Measurements from ENCODE around the gene ACSL1. TPM values are rescaled to one million over a fixed set of nuclear protein-coding genes. Genes with fewer than 3 reads are reported as not detected.
A peak's percentile ranks its signal among the peaks of the same experiment; 100 is the strongest.

The ACSL1 gene
- polyA plus RNA-seq, 1 donor (not counting 4 experiments of a cell fraction or from before 2014, with no cell fraction given), result 60.6 TPM

DNA sequence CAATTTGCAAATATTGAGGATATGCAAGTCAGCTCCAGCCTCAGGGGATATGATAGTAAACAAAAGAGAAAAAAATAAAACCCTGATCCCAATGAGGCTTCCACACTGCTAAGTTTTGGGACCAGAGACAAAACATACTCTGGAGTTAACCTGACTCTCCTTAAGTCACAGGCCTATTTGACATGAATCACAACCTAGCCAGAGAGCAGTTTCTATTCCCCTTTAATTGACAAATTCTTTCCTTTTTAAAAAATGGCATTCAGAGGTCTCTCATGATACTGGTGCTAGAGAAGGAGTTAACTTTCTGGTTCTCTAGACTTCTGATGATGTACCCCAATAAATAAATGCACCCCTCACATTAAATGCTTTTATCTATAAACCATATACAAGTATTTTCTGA is 8.8 kb downstream of the ACSL1 start:
- H3K9me3 ChIP-seq (ENCODE audit: control insufficient read depth, low read depth, low read length), result no peaks in the 10 kb centered on the region
- H3K36me3 ChIP-seq (ENCODE audit: control insufficient read depth in 2 of 2, extremely low read depth in 1 of 2, insufficient read depth in 2 of 2, low read length in 2 of 2), result no peaks in the 10 kb centered on the region
- no peaks in the 10 kb centered on the region for H4K20me1 ChIP-seq (ENCODE audit: control insufficient read depth, extremely low read depth, insufficient read depth, low read length)
- H3K9me1 ChIP-seq (ENCODE audit: control insufficient read depth, extremely low read depth, insufficient read depth, low read length), result no peaks in the 10 kb centered on the region
- peaks cover 38% of the 10 kb centered on the region for H3K4me1 ChIP-seq (ENCODE audit: control insufficient read depth, extremely low read depth, insufficient read depth, low read length)
- H3K27me3 ChIP-seq (ENCODE audit: control insufficient read depth, extremely low read depth, insufficient read depth, low read length), result no peaks in the 10 kb centered on the region
- dilution Hi-C loops (cut with MboI; ENCODE audit: extremely low pct_ligation_motif_present, low sequenced_read_pairs), result no loop called here
- H3K27ac ChIP-seq (ENCODE audit: control insufficient read depth, insufficient read depth, low read length), result no peak overlapping the region
- H2AFZ ChIP-seq (ENCODE audit: control insufficient read depth, low read length), result no peak overlapping the region
- no peak overlapping the region for H3K9ac ChIP-seq (ENCODE audit: control insufficient read depth, extremely low read depth, insufficient read depth, low read length)
- H3K79me2 ChIP-seq (ENCODE audit: control insufficient read depth, insufficient read depth, low read length), result peaks cover 12% of the 10 kb centered on the region
- TF ChIP-seq, protein P1, sequence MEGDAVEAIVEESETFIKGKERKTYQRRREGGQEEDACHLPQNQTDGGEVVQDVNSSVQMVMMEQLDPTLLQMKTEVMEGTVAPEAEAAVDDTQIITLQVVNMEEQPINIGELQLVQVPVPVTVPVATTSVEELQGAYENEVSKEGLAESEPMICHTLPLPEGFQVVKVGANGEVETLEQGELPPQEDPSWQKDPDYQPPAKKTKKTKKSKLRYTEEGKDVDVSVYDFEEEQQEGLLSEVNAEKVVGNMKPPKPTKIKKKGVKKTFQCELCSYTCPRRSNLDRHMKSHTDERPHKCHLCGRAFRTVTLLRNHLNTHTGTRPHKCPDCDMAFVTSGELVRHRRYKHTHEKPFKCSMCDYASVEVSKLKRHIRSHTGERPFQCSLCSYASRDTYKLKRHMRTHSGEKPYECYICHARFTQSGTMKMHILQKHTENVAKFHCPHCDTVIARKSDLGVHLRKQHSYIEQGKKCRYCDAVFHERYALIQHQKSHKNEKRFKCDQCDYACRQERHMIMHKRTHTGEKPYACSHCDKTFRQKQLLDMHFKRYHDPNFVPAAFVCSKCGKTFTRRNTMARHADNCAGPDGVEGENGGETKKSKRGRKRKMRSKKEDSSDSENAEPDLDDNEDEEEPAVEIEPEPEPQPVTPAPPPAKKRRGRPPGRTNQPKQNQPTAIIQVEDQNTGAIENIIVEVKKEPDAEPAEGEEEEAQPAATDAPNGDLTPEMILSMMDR (optimal IDR thresholded peaks at IDR 0.05 in 1 of 3, IDR thresholded peaks at IDR 0.05 in 1 of 3, conservative IDR thresholded peaks at IDR 0.05 in 1 of 3; ENCODE audit: extremely low read depth in 1 of 3, insufficient read depth in 2 of 3, low read length in 3 of 3), result no peak
- no peak for DNase-seq (ENCODE audit: low read depth, low spot score)
- no peak overlapping the region for H3K4me3 ChIP-seq (ENCODE audit: control insufficient read depth in 2 of 3, extremely low read depth in 1 of 3, insufficient read depth in 2 of 3, low read depth in 1 of 3, low read length in 3 of 3)
- FAIRE-seq, result no peak
- H3K4me2 ChIP-seq (ENCODE audit: control insufficient read depth, extremely low read depth, insufficient read depth, low read depth, low read length), result no peak overlapping the region

DNA sequence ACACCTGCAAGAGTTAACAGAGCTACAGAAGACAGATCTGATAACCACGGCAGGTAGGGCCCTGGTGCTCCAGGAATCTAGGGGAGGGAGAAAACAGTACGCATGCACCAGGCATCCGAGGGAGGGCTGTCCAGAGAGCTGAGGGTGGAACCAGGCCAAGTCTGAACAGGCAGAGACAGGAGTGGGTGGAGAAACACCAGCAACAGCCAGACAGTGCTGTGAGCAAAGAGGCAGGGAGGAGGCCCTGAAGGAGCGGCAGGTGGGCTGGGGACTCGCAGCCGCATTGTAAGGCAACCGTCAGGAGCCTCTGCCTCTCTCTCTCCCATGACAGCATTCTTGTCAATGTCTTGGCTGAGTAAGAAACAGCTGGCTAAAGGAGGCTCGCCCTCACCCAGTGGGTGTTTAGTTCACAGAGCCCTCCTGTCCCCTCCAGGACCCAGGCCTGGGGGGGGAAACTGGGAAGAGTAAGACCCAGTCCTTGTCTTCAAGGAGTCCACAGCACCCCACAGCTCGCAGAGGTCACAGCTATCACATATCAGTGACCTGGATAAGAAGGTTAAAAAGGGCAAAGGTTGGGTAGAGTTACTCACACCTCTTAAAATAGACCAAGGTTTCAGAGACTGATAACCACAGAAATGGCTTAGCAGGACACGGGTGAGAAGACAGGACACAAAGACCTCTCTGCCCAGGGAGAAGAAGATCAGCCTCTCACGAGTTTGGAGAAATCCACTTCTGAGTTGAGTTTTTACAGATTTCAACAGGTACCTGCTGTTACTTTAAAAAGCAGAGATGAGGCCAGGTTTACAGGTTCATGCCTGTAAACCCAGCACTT is 10.5 kb downstream of the ACSL1 start:
- TF ChIP-seq, protein P1 (optimal IDR thresholded peaks at IDR 0.05 in 1 of 3, IDR thresholded peaks at IDR 0.05 in 1 of 3, conservative IDR thresholded peaks at IDR 0.05 in 1 of 3; ENCODE audit: extremely low read depth in 1 of 3, insufficient read depth in 2 of 3, low read length in 3 of 3), result no peak
- no peak for TF ChIP-seq EZH2 (IDR thresholded peaks at IDR 0.05; ENCODE audit: low read length)
- DNase-seq (ENCODE audit: low read depth, low spot score) (peak; percentile 75), FAIRE-seq (peak; percentile 99)
- Histone ChIP-seq H3K9ac (ENCODE audit: control insufficient read depth, extremely low read depth, insufficient read depth, low read length) (peak overlapping the region; percentile 55), H4K20me1 (ENCODE audit: control insufficient read depth, extremely low read depth, insufficient read depth, low read length) (no peaks in the 10 kb centered on the region), H3K9me1 (ENCODE audit: control insufficient read depth, extremely low read depth, insufficient read depth, low read length) (no peaks in the 10 kb centered on the region), H3K79me2 (ENCODE audit: control insufficient read depth, insufficient read depth, low read length) (peaks cover 17% of the 10 kb centered on the region), H3K36me3 (ENCODE audit: control insufficient read depth in 2 of 2, extremely low read depth in 1 of 2, insufficient read depth in 2 of 2, low read length in 2 of 2) (no peaks in the 10 kb centered on the region), H3K27me3 (ENCODE audit: control insufficient read depth, extremely low read depth, insufficient read depth, low read length) (no peaks in the 10 kb centered on the region), H2AFZ (ENCODE audit: control insufficient read depth, low read length) (no peak overlapping the region), H3K9me3 (ENCODE audit: control insufficient read depth, low read depth, low read length) (no peaks in the 10 kb centered on the region), H3K4me2 (ENCODE audit: control insufficient read depth, extremely low read depth, insufficient read depth, low read depth, low read length) (peak overlapping the region; percentile 77), H3K4me1 (ENCODE audit: control insufficient read depth, extremely low read depth, insufficient read depth, low read length) (peaks cover 38% of the 10 kb centered on the region), H3K27ac (ENCODE audit: control insufficient read depth, insufficient read depth, low read length) (peak overlapping the region; percentile 76), H3K4me3 (ENCODE audit: control insufficient read depth in 2 of 3, extremely low read depth in 1 of 3, insufficient read depth in 2 of 3, low read depth in 1 of 3, low read length in 3 of 3) (peak overlapping the region; percentile 23 to 59 (median 28))
- dilution Hi-C loops (cut with MboI; ENCODE audit: extremely low pct_ligation_motif_present, low sequenced_read_pairs), result no loop called here

Data from keratinocyte (primary cell).